A549 (cell line): ENCODE measurements around the gene GALNT18.

ENCODE experiments used
- CTCF ChIP-seq: fragments of >200 bp; sonication (Bioruptor Twin); formaldehyde crosslinking; IDR thresholded peaks from 3 replicates; pipeline ENCODE4 v1.5.1; 2016
- EHMT2 ChIP-seq: fragments of 200-600 bp; sonication (generic); IDR thresholded peaks from 2 replicates; pipeline ENCODE4 v1.6.1; 2016; ENCODE audit warnings: antibody characterized with exemption, low read depth, mild to moderate bottlenecking, moderate library complexity
- EP300 ChIP-seq, 2 experiments: fragments of >200 bp; sonication (Bioruptor Twin); formaldehyde crosslinking; IDR thresholded peaks; 2 replicates in 1 of 2; 3 replicates in 1 of 2; pipeline ENCODE4 v1.6.1; 2016 to 2017
- ESRRA ChIP-seq: fragments of 150-350 bp; IDR thresholded peaks from 2 replicates; pipeline ENCODE4 v1.6.1; 2014; ENCODE audit warnings: mild to moderate bottlenecking, low read length, borderline replicate concordance
- HDAC2 ChIP-seq: fragments of 200-600 bp; sonication (generic); IDR thresholded peaks from 2 replicates; pipeline ENCODE4 v1.6.1; 2016
- HMGXB4 ChIP-seq: fragments of 250-450 bp; sonication (Bioruptor Pico); IDR thresholded peaks from 2 replicates; pipeline ENCODE4 v1.5.0; 2021; ENCODE audit warnings: mild to moderate bottlenecking, moderate library complexity, borderline replicate concordance
- KDM5A ChIP-seq: fragments of 200-600 bp; sonication (generic); IDR thresholded peaks from 2 replicates; pipeline ENCODE4 v1.6.1; 2016; ENCODE audit warnings: antibody characterized with exemption, mild to moderate bottlenecking
- MAX ChIP-seq: IDR thresholded peaks from 2 replicates; pipeline ENCODE4 v1.6.1; 2012
- PHF8 ChIP-seq: fragments of 200-600 bp; sonication (generic); IDR thresholded peaks from 2 replicates; pipeline ENCODE4 v1.6.1; 2016; ENCODE audit warnings: low read depth, mild to moderate bottlenecking, antibody characterized with exemption, moderate library complexity, borderline replicate concordance
- POLR2A ChIP-seq: IDR thresholded peaks from 2 replicates; pipeline ENCODE4 v1.6.1; 2012; ENCODE audit warnings: mild to moderate bottlenecking, low read length
- RAD21 ChIP-seq, 2 experiments: fragments of >200 bp in 1 of 2; sonication (Bioruptor Twin) in 1 of 2; formaldehyde crosslinking in 1 of 2; IDR thresholded peaks in 1 of 2; conservative IDR thresholded peaks in 1 of 2; 2 replicates in 1 of 2; 3 replicates in 1 of 2; pipeline ENCODE4 v1.6.1; 2012 to 2018; ENCODE audit warnings: inconsistent platforms in 1 of 2
- RCOR1 ChIP-seq: fragments of 150-350 bp; IDR thresholded peaks from 2 replicates; pipeline ENCODE4 v1.6.1; 2014; ENCODE audit warnings: antibody characterized with exemption, low read length, low read depth
- REST ChIP-seq: fragments of 200-600 bp; sonication (generic); IDR thresholded peaks from 2 replicates; pipeline ENCODE4 v1.6.1; 2016; ENCODE audit warnings: antibody characterized with exemption, mild to moderate bottlenecking, moderate library complexity
- USF2 ChIP-seq: fragments of 450-650 bp; IDR thresholded peaks from 2 replicates; pipeline ENCODE4 v1.6.1; 2014; ENCODE audit warnings: antibody characterized with exemption

- TF ChIP-seq EHMT2 (no peak), RCOR1 (no peak), PHF8 (no peak), POLR2A (no peak), CTCF (no peak), ESRRA (no peak), HDAC2 (no peak), RAD21 (conservative IDR thresholded peaks at IDR 0.05 in 1 of 2, IDR thresholded peaks at IDR 0.05 in 1 of 2) (no peak), KDM5A (no peak), EP300 (IDR thresholded peaks at IDR 0.05) (no peak), REST (no peak), MAX (no peak), USF2 (no peak), HMGXB4 (CRISPR knock-in tag) (no peak)
Measured at GRCh38 chr11:11586465-11586864, 35.3 kb downstream of the GALNT18 start.
